Measurements from ENCODE around the gene PGBD5.

The PGBD5 gene

GRCh38 chr1:230327892-230328284 is 98.2 kb downstream of the PGBD5 start:
- no peak overlapping the region for H3K4me3 ChIP-seq (ENCODE audit: control insufficient read depth, low read depth, low read length)
- no peak for DNase-seq (ENCODE audit: low read depth)
- no peak for TF ChIP-seq CTCF (IDR thresholded peaks at IDR 0.05; ENCODE audit: control insufficient read depth, insufficient read depth, low read depth, low read length, missing control alignments)

- no peak for TF ChIP-seq CTCF (IDR thresholded peaks at IDR 0.05; ENCODE audit: control insufficient read depth, insufficient read depth, low read depth, low read length, missing control alignments)
- H3K4me3 ChIP-seq (ENCODE audit: control insufficient read depth, low read depth, low read length), result no peak overlapping the region
- DNase-seq (ENCODE audit: low read depth), result no peak
Observed at GRCh38 chr1:230326971-230327891, 98.9 kb downstream of the PGBD5 start.

DNA sequence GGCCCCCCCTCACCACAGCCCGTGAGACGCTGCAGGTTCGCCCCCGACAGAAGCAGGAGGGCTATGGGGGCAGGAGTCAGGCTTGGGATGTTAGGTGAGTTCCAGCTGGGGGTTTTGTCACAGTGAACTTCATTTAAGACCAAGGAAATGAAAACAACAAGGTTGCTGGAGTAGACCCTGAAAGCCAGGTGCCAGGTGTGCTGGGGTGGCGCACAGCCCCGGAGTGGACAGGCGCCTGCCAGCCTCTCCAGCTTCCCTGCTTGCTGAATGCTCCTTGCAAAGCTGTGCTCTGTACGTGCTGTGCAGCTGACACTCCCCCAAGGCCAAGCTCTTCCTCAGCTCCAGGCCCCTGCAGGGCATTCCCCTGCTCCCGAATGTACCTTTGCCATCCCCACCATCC is 102.4 kb downstream of the PGBD5 start:
- TF ChIP-seq CTCF (IDR thresholded peaks at IDR 0.05; ENCODE audit: control insufficient read depth, insufficient read depth, low read depth, low read length, missing control alignments), result no peak
- DNase-seq (ENCODE audit: low read depth), result no peak
- H3K4me3 ChIP-seq (ENCODE audit: control insufficient read depth, low read depth, low read length), result no peak overlapping the region

GRCh38 chr1:230322967-230323547 is 103.1 kb downstream of the PGBD5 start:
- no peak for DNase-seq (ENCODE audit: low read depth)
- no peak overlapping the region for H3K4me3 ChIP-seq (ENCODE audit: control insufficient read depth, low read depth, low read length)
- TF ChIP-seq CTCF (IDR thresholded peaks at IDR 0.05; ENCODE audit: control insufficient read depth, insufficient read depth, low read depth, low read length, missing control alignments), result no peak

DNA sequence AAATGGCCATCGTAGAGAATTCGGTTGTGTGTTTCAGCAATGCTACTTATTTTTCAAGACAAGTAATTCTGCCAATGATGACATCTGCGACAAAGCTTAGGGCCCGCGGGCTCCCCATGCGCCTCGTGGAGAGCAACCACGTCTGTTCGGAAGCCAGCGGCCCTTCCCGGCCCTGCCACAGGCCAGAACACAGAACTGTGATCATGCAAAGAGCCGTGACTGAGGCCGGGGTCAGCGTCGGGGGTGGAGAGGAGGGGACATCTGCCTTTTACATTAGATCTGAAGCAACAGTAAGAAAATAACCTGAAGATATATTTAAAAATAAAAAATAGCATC is 103.7 kb downstream of the PGBD5 start:
- no peak overlapping the region for H3K4me3 ChIP-seq (ENCODE audit: control insufficient read depth, low read depth, low read length)
- DNase-seq (ENCODE audit: low read depth), result no peak
- no peak for TF ChIP-seq CTCF (IDR thresholded peaks at IDR 0.05; ENCODE audit: control insufficient read depth, insufficient read depth, low read depth, low read length, missing control alignments)

DNA sequence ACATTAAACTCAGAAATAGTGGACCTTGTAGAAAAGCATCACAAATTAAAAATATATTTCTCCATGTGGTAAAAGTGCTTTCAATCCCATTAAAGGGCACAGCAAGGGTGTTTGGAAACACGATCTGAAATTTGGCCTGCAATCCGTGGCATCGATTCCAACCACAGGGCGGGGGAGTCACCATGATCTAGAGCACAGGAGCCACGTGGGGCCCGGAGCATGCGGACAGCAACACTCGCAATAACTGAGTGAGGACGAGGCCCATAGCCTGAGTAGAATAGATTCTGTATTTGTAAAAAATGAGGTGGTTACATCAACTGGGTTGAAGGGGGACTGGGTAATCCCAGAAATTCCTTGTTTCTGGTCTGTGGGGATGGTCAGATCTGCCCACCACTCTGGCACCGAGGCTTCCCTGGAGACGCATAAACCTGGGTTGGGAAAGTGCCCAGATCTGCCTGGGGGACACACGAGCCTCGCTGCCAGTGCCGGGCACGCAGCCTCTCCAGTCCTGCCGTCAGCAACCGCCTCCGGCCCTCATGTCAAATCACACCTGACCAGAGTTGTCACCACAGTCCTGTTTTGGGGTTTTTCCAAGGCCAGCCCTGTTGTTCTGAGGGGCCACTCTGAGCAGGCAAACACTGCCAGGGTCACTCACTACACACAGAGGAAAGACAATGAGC is 104.3 kb downstream of the PGBD5 start:
- TF ChIP-seq CTCF (IDR thresholded peaks at IDR 0.05; ENCODE audit: control insufficient read depth, insufficient read depth, low read depth, low read length, missing control alignments), result no peak
- no peak overlapping the region for H3K4me3 ChIP-seq (ENCODE audit: control insufficient read depth, low read depth, low read length)
- DNase-seq (ENCODE audit: low read depth), result no peak

Measured in AG09309 (cell line).